ENCODE data around the gene PPIB. TPM values are rescaled to one million over a fixed set of nuclear protein-coding genes. Genes with fewer than 3 reads are reported as not detected.

PPIB gene
- total RNA-seq, 1 experiment from 2014 or later: 1,039 TPM

Other genes with a start within 250 kb of the PPIB start
- gene DAPK2, start 116.5 kb downstream of the PPIB start, total RNA-seq (2014; rRNA removed; shearing (Covaris generic); ENCODE audit: low replicate concordance): 1.3 and 3.5 TPM in 2 replicates
- gene CIAO2A, start 69.2 kb downstream of the PPIB start, total RNA-seq (2014; rRNA removed; shearing (Covaris generic); ENCODE audit: low replicate concordance): 176 and 187 TPM in 2 replicates
- 80.1 and 97.9 TPM in 2 replicates for gene SNX1, start 67.0 kb downstream of the PPIB start, total RNA-seq (2014; rRNA removed; shearing (Covaris generic); ENCODE audit: low replicate concordance)
- not detected in 2 replicates for gene SNX22, start 11.3 kb downstream of the PPIB start, total RNA-seq (2014; rRNA removed; shearing (Covaris generic); ENCODE audit: low replicate concordance)
- gene CSNK1G1, start 193.2 kb upstream of the PPIB start, total RNA-seq (2014; rRNA removed; shearing (Covaris generic); ENCODE audit: low replicate concordance): 11.2 and 12.7 TPM in 2 replicates
- 201 and 243 TPM in 2 replicates for gene PCLAF, start 218.4 kb upstream of the PPIB start, total RNA-seq (2014; rRNA removed; shearing (Covaris generic); ENCODE audit: low replicate concordance)
- gene TRIP4, start 224.8 kb upstream of the PPIB start, total RNA-seq (2014; rRNA removed; shearing (Covaris generic); ENCODE audit: low replicate concordance): 17.9 and 62.3 TPM in 2 replicates